Liver (tissue), 9 donors: ENCODE data around the gene SUN2. TPM values are rescaled to one million over a fixed set of nuclear protein-coding genes. Genes with fewer than 3 reads are reported as not detected.

Source experiments
- DNase-seq: peaks from one replicate; pipeline ENCODE4 v3.0.0-alpha.2; 2017; ENCODE audit warnings: low spot score
- H3K27ac ChIP-seq, 2 donors: one replicate each; pipeline ENCODE4 v1.7.0; 2013; ENCODE audit warnings: inconsistent platforms in 2 of 2, low read length in 2 of 2, control low read depth in 1 of 2, low read depth in 1 of 2, mild to moderate bottlenecking in 1 of 2
- H3K27me3 ChIP-seq, 4 donors: one replicate each; pipeline versions ENCODE4 v1.6.1 to v1.7.0; 2013; ENCODE audit warnings: low read length in 3 of 4, inconsistent platforms in 1 of 4, mild to moderate bottlenecking in 1 of 4, moderate library complexity in 1 of 4; ENCODE audit not compliant: control insufficient read depth in 4 of 4, insufficient read depth in 4 of 4
- H3K36me3 ChIP-seq, 4 donors: one replicate each; pipeline versions ENCODE4 v1.6.1 to v1.7.0; 2013; ENCODE audit warnings: low read length in 3 of 4, mild to moderate bottlenecking in 3 of 4, low read depth in 1 of 4, moderate library complexity in 1 of 4; ENCODE audit not compliant: control insufficient read depth in 4 of 4, insufficient read depth in 3 of 4
- H3K4me1 ChIP-seq, 4 donors: one replicate each; pipeline versions ENCODE4 v1.6.1 to v1.7.0; 2013; ENCODE audit warnings: low read length in 3 of 4, mild to moderate bottlenecking in 3 of 4, moderate library complexity in 1 of 4; ENCODE audit not compliant: control insufficient read depth in 4 of 4, insufficient read depth in 4 of 4
- H3K4me3 ChIP-seq, 3 donors: one replicate each; pipeline versions ENCODE4 v1.6.1 to v1.7.0; 2013; ENCODE audit warnings: low read length in 3 of 3, control low read depth in 1 of 3, low read depth in 1 of 3, mild to moderate bottlenecking in 1 of 3
- H3K9ac ChIP-seq, 2 donors: one replicate each; pipeline ENCODE4 v1.7.0; 2013; ENCODE audit warnings: low read length in 2 of 2, mild to moderate bottlenecking in 2 of 2, moderate library complexity in 2 of 2, control low read depth in 1 of 2, low read depth in 1 of 2
- H3K9me3 ChIP-seq, 4 donors: one replicate each; pipeline versions ENCODE4 v1.6.1 to v1.7.0; 2013; ENCODE audit warnings: low read length in 3 of 4; ENCODE audit not compliant: control insufficient read depth in 4 of 4
- EGR1 ChIP-seq, 2 donors: IDR thresholded peaks; 2 replicates each; pipeline ENCODE4 v1.6.1; 2016 to 2018; ENCODE audit warnings: antibody characterized with exemption in 2 of 2, low read depth in 2 of 2
- FOXA1 ChIP-seq: IDR thresholded peaks from 2 replicates; pipeline ENCODE4 v1.6.1; 2016; ENCODE audit warnings: antibody characterized with exemption
- GABPA ChIP-seq, 2 donors: IDR thresholded peaks in 1 of 2; conservative IDR thresholded peaks in 1 of 2; 2 replicates each; pipeline ENCODE4 v1.6.1; 2016; ENCODE audit warnings: antibody characterized with exemption in 2 of 2, mild to moderate bottlenecking in 1 of 2, moderate library complexity in 1 of 2
- HNF4A ChIP-seq, 2 donors: conservative IDR thresholded peaks; 2 replicates each; pipeline ENCODE4 v1.6.1; 2016; ENCODE audit warnings: antibody characterized with exemption in 2 of 2, mild to moderate bottlenecking in 2 of 2
- HNF4G ChIP-seq: IDR thresholded peaks from 2 replicates; pipeline ENCODE4 v1.6.1; 2016; ENCODE audit warnings: antibody characterized with exemption
- NR2F2 ChIP-seq: IDR thresholded peaks from 2 replicates; pipeline ENCODE4 v1.6.1; 2016; ENCODE audit warnings: antibody characterized with exemption
- RAD21 ChIP-seq, 2 donors: IDR thresholded peaks; 2 replicates each; pipeline ENCODE4 v1.6.1; 2016; ENCODE audit warnings: antibody characterized with exemption in 2 of 2, mild to moderate bottlenecking in 2 of 2
- RXRA ChIP-seq, 2 donors: IDR thresholded peaks; 2 replicates each; pipeline ENCODE4 v1.6.1; 2017 to 2018; ENCODE audit warnings: antibody characterized with exemption in 2 of 2, mild to moderate bottlenecking in 1 of 2
- SP1 ChIP-seq: IDR thresholded peaks from 2 replicates; pipeline ENCODE4 v1.6.1; 2018; ENCODE audit warnings: antibody characterized with exemption, mild to moderate bottlenecking
- TAF1 ChIP-seq: conservative IDR thresholded peaks from 2 replicates; pipeline ENCODE4 v1.6.1; 2016; ENCODE audit warnings: antibody characterized with exemption, mild to moderate bottlenecking
- YY1 ChIP-seq: IDR thresholded peaks from 2 replicates; pipeline ENCODE4 v1.6.1; 2016; ENCODE audit warnings: antibody characterized with exemption, mild to moderate bottlenecking
- WGBS: extraction: QIAGEN DNeasy Blood & Tissue Kit; methylation state at CpG from one replicate; pipeline ENCODE4 v1.1.7; 2013; 5-methylcytosine and 5-hydroxymethylcytosine counted together
- polyA plus RNA-seq, 2 donors: library from polyadenylated mRNA; stranded (reverse) in 1 of 2; unstranded in 1 of 2; fragments of 200-250 nt in 1 of 2; fragments of >200 nt in 1 of 2; fragmentation: Nextera tagmentation in 1 of 2; extraction: Ambion mirVana in 1 of 2; gene quantifications; one replicate each; pipeline versions ENCODE4 v1.2.1 to v1.2.3, GENCODE V29; 2013 to 2015
- total RNA-seq, 2 donors: library from RNA; depleted of rRNA; stranded (reverse); fragments of >200 nt; gene quantifications; one replicate each; pipeline ENCODE4 v1.2.3, GENCODE V29; 2014
- TF ChIP-seq, protein P1 (sequence below): fragments of 150-350 bp; IDR thresholded peaks from 2 replicates; pipeline ENCODE4 v1.5.1; 2017; ENCODE audit warnings: improper control_type of control experiment, low read depth, low read length; ENCODE audit not compliant: missing input control
- TF ChIP-seq, protein P2 (sequence below): IDR thresholded peaks from 2 replicates; pipeline ENCODE4 v1.6.1; 2016; ENCODE audit warnings: antibody characterized with exemption
- TF ChIP-seq, protein P3 (sequence below): IDR thresholded peaks from 2 replicates; pipeline ENCODE4 v1.6.1; 2016; ENCODE audit warnings: antibody characterized with exemption
- TF ChIP-seq, protein P4 (sequence below): IDR thresholded peaks from 2 replicates; pipeline ENCODE4 v1.6.1; 2016; ENCODE audit warnings: antibody characterized with exemption
- TF ChIP-seq, protein P5 (sequence below): IDR thresholded peaks from 2 replicates; pipeline ENCODE4 v1.6.1; 2016; ENCODE audit warnings: antibody characterized with exemption, mild to moderate bottlenecking
- donor health status: healthy.
- donor health status: healthy.
- donor health status: healthy.
- donor health status: healthy.
- donor health status: healthy.

The SUN2 gene
- total and polyA plus RNA-seq, 4 donors: 13.1 to 170 (median 81.5) TPM

DNA sequence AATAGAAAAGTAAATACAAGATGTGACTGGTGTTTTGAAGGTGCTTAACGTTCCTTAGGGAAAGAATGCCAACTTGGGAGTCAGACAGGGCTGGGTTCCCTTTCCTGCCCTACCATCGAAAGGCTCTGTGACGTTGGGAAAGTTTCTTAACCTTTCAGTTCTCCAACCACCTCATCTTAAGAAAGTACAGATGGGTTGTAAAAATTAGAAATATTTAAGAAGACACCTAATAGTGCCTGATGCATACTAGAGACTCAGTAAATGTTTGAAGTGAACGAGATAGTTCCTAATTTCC lies 49.0 kb downstream of the SUN2 start:
- DNase-seq: no peak

DNA sequence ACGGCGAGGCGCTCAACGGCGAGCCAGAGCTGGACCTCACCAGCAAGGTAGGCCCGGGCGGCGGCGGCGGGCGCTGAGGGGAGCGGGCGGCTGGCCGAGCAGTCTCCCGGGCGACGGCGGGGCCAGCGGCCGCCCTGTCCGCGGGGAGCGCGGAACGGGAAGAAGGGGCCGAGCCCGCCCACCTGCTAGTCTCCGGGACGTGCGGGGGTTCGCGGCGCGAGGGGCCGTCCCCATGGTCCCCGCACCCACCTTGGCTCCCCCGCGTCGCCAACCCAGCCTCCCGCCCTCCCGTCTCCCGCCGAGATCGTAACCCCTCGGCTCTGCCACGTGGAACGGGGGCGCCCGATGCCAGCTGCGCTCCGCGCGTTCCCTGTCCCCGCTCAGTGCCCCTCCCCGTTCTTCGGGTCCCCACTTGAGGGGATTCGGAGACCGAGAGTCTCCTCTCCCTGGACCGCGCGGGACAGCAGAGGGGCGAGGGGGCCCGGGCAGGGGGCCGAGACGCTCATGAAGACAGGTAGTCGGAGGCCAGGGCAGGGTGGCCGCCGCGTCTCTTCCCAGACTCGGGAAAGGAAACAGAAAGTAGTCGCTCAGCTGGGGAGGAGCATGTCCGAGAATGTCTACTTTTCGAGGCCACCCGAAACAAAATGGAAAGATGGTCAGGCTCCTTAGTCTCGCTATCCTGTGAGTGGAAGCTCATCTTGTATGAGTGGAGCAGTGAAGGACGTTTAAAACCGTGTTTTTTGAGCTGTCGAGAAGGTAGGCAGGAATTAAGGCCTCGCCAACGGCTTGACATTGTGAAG lies 49.5 kb downstream of the SUN2 start:
- under 1% methylated on average over 80 of the region's 80 CpGs for WGBS
- DNase-seq: peak; percentile 62
- H3K4me3 ChIP-seq: peak overlapping the region; percentile 75 to 93 (median 93)
- H3K9ac ChIP-seq: peak overlapping the region; percentile 77 to 83
- peaks cover 0 to 33% (median 19%) of the 10 kb centered on the region in 4 donors for H3K4me1 ChIP-seq
- H3K36me3 ChIP-seq: peaks cover 0 to 6% (median 3%) of the 10 kb centered on the region in 4 donors
- TF ChIP-seq FOXA1 (no peak), YY1 (peak; percentile 42)
- H3K27me3 ChIP-seq: no peaks in the 10 kb centered on the region
- H3K27ac ChIP-seq: peak overlapping the region; percentile 94
- no peaks in the 10 kb centered on the region for H3K9me3 ChIP-seq

More for the DNA sequence above, 49.0 kb downstream of the SUN2 start:
- no peaks in the 10 kb centered on the region for H3K27me3 ChIP-seq
- H3K4me1 ChIP-seq: peaks cover 0 to 29% (median 18%) of the 10 kb centered on the region in 4 donors
- peak overlapping the region; percentile 94 for H3K27ac ChIP-seq
- peaks cover 0 to 6% (median 3%) of the 10 kb centered on the region in 4 donors for H3K36me3 ChIP-seq
- no peaks in the 10 kb centered on the region for H3K9me3 ChIP-seq
- peak overlapping the region; percentile 75 to 93 (median 93) for H3K4me3 ChIP-seq
- WGBS: 8% methylated on average over 4 of the region's 4 CpGs
- peak overlapping the region; percentile 77 to 83 for H3K9ac ChIP-seq
- no peak for TF ChIP-seq EGR1 (IDR thresholded peaks at IDR 0.05; ENCODE audit: low read depth in 2 of 2)
- no peak for TF ChIP-seq RXRA (IDR thresholded peaks at IDR 0.05)
- TF ChIP-seq, protein P1, sequence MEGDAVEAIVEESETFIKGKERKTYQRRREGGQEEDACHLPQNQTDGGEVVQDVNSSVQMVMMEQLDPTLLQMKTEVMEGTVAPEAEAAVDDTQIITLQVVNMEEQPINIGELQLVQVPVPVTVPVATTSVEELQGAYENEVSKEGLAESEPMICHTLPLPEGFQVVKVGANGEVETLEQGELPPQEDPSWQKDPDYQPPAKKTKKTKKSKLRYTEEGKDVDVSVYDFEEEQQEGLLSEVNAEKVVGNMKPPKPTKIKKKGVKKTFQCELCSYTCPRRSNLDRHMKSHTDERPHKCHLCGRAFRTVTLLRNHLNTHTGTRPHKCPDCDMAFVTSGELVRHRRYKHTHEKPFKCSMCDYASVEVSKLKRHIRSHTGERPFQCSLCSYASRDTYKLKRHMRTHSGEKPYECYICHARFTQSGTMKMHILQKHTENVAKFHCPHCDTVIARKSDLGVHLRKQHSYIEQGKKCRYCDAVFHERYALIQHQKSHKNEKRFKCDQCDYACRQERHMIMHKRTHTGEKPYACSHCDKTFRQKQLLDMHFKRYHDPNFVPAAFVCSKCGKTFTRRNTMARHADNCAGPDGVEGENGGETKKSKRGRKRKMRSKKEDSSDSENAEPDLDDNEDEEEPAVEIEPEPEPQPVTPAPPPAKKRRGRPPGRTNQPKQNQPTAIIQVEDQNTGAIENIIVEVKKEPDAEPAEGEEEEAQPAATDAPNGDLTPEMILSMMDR: no peak
- TF ChIP-seq TAF1: no peak
- TF ChIP-seq, protein P2, sequence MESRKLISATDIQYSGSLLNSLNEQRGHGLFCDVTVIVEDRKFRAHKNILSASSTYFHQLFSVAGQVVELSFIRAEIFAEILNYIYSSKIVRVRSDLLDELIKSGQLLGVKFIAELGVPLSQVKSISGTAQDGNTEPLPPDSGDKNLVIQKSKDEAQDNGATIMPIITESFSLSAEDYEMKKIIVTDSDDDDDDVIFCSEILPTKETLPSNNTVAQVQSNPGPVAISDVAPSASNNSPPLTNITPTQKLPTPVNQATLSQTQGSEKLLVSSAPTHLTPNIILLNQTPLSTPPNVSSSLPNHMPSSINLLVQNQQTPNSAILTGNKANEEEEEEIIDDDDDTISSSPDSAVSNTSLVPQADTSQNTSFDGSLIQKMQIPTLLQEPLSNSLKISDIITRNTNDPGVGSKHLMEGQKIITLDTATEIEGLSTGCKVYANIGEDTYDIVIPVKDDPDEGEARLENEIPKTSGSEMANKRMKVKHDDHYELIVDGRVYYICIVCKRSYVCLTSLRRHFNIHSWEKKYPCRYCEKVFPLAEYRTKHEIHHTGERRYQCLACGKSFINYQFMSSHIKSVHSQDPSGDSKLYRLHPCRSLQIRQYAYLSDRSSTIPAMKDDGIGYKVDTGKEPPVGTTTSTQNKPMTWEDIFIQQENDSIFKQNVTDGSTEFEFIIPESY: no peak
- TF ChIP-seq, protein P3, sequence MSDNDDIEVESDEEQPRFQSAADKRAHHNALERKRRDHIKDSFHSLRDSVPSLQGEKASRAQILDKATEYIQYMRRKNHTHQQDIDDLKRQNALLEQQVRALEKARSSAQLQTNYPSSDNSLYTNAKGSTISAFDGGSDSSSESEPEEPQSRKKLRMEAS: no peak
- no peak for TF ChIP-seq RAD21 (IDR thresholded peaks at IDR 0.05)
- TF ChIP-seq HNF4G: no peak

DNA sequence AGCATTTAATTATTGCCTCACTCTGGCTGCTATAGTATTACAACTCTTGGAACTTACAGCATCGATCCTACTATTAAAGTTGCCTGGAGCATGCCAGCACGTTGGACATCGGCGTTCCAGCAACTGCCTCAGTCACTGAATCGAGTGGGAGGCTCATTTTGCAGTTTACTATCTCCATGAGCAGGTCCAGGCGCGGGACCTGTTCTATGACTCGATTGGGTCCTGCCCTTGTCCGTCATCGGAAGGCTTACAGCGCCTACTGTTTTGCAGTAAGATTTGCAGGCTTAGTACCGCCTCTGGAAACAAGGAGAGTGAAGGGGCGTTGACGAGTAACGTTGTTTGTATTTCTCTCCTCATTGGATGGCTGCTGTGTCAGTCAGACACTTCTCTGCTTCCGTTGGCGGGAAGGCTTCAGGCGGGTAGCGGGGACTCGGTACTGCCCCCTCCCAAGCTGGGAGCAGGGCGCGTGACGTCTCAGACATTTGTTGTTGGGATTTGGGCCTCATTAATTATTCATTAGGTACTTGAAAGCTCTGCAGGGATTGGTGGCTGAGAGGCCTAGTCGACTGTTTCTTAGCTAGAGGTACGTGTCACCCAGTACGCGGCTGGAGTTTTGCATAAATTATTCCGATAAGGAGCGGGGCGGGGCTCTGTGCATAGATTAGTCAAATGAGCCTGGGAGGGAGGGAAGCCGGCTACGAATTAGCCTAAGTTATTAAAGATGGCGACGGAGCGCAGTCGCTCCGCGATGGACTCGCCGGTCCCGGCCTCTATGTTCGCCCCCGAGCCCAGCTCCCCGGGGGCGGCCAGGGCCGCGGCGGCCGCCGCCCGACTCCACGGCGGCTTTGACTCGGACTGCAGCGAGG lies 50.3 kb downstream of the SUN2 start, which contains the start of gene GTPBP1:
TSS of gene GTPBP1 (plus strand) at position 710 of the 866 bp plus-strand sequence. CDS start at position 722, 12 bp downstream.
- peak; percentile 94 for DNase-seq
- peak within 1 kb of the TSS; percentile 75 to 93 (median 93) for H3K4me3 ChIP-seq
- peak within 1 kb of the TSS; percentile 95 to 97 for H3K27ac ChIP-seq
- under 1% methylated on average over 55 of the region's 55 CpGs for WGBS
- H3K4me1 ChIP-seq: peaks cover 0 to 34% (median 19%) of the 10 kb centered on the region in 4 donors
- peaks cover 0 to 4% (median 3%) of the 10 kb centered on the region in 4 donors for H3K36me3 ChIP-seq
- no peaks in the 10 kb centered on the region for H3K27me3 ChIP-seq
- peak within 1 kb of the TSS; percentile 87 to 96 for H3K9ac ChIP-seq
- H3K9me3 ChIP-seq: no peaks in the 10 kb centered on the region
- no peak for TF ChIP-seq NR2F2
- TF ChIP-seq YY1: peak; percentile 95
- TF ChIP-seq FOXA1: no peak
- peak; percentile 64 to 84 for TF ChIP-seq GABPA (IDR thresholded peaks at IDR 0.05 in 1 of 2, conservative IDR thresholded peaks at IDR 0.05 in 1 of 2)
- TF ChIP-seq TAF1: peak; percentile 78
- peak; percentile 99 for TF ChIP-seq SP1
- no peak for TF ChIP-seq HNF4G
- TF ChIP-seq RXRA (IDR thresholded peaks at IDR 0.05): peak; percentile 32 to 47
- peak in 1 of 2 donors; percentile 3 for TF ChIP-seq HNF4A (conservative IDR thresholded peaks at IDR 0.05)
- TF ChIP-seq, protein P4, sequence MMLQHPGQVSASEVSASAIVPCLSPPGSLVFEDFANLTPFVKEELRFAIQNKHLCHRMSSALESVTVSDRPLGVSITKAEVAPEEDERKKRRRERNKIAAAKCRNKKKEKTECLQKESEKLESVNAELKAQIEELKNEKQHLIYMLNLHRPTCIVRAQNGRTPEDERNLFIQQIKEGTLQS: no peak
- TF ChIP-seq, protein P3: peak; percentile 72
- TF ChIP-seq EGR1 (IDR thresholded peaks at IDR 0.05; ENCODE audit: low read depth in 2 of 2): peak; percentile 38 to 52
- no peak for TF ChIP-seq RAD21 (IDR thresholded peaks at IDR 0.05)
- TF ChIP-seq, protein P5, sequence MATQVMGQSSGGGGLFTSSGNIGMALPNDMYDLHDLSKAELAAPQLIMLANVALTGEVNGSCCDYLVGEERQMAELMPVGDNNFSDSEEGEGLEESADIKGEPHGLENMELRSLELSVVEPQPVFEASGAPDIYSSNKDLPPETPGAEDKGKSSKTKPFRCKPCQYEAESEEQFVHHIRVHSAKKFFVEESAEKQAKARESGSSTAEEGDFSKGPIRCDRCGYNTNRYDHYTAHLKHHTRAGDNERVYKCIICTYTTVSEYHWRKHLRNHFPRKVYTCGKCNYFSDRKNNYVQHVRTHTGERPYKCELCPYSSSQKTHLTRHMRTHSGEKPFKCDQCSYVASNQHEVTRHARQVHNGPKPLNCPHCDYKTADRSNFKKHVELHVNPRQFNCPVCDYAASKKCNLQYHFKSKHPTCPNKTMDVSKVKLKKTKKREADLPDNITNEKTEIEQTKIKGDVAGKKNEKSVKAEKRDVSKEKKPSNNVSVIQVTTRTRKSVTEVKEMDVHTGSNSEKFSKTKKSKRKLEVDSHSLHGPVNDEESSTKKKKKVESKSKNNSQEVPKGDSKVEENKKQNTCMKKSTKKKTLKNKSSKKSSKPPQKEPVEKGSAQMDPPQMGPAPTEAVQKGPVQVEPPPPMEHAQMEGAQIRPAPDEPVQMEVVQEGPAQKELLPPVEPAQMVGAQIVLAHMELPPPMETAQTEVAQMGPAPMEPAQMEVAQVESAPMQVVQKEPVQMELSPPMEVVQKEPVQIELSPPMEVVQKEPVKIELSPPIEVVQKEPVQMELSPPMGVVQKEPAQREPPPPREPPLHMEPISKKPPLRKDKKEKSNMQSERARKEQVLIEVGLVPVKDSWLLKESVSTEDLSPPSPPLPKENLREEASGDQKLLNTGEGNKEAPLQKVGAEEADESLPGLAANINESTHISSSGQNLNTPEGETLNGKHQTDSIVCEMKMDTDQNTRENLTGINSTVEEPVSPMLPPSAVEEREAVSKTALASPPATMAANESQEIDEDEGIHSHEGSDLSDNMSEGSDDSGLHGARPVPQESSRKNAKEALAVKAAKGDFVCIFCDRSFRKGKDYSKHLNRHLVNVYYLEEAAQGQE: peak; percentile 36
